ENCODE results near the gene CACNA1B. TPM values are rescaled to one million over a fixed set of nuclear protein-coding genes. Genes with fewer than 3 reads are reported as not detected.

Gene CACNA1B
- total RNA-seq, 2 experiments from 2014 or later, result 0.05 TPM

GRCh38 chr9:138003485-138004190, 126.1 kb downstream of the CACNA1B start:
- intact Hi-C loops (cut with micrococcal nuclease), result no loop called here
- Mint-ChIP-seq H3K4me3 (no peak overlapping the region), H3K27me3 (ENCODE audit: low read depth) (peaks cover 2% of the 10 kb centered on the region), H3K9me3 (no peaks in the 10 kb centered on the region), H3K4me1 (ENCODE audit: low read depth) (no peaks in the 10 kb centered on the region), H3K36me3 (ENCODE audit: low read depth) (no peaks in the 10 kb centered on the region), H3K27ac (no peak overlapping the region)
- CTCF ChIA-PET, result no interaction called here
- no peak for DNase-seq

GRCh38 chr9:138006576-138007233, 129.1 kb downstream of the CACNA1B start:
- Mint-ChIP-seq H3K9me3 (no peaks in the 10 kb centered on the region), H3K4me3 (no peak overlapping the region), H3K27ac (no peak overlapping the region), H3K4me1 (ENCODE audit: low read depth) (no peaks in the 10 kb centered on the region), H3K27me3 (ENCODE audit: low read depth) (no peaks in the 10 kb centered on the region), H3K36me3 (ENCODE audit: low read depth) (no peaks in the 10 kb centered on the region)
- intact Hi-C loops (cut with micrococcal nuclease), result no loop called here
- CTCF ChIA-PET, result no interaction called here
- no peak for DNase-seq

- CTCF ChIA-PET, result no interaction called here
Measured at GRCh38 chr9:138007566-138007917, 130.0 kb downstream of the CACNA1B start.

DNA sequence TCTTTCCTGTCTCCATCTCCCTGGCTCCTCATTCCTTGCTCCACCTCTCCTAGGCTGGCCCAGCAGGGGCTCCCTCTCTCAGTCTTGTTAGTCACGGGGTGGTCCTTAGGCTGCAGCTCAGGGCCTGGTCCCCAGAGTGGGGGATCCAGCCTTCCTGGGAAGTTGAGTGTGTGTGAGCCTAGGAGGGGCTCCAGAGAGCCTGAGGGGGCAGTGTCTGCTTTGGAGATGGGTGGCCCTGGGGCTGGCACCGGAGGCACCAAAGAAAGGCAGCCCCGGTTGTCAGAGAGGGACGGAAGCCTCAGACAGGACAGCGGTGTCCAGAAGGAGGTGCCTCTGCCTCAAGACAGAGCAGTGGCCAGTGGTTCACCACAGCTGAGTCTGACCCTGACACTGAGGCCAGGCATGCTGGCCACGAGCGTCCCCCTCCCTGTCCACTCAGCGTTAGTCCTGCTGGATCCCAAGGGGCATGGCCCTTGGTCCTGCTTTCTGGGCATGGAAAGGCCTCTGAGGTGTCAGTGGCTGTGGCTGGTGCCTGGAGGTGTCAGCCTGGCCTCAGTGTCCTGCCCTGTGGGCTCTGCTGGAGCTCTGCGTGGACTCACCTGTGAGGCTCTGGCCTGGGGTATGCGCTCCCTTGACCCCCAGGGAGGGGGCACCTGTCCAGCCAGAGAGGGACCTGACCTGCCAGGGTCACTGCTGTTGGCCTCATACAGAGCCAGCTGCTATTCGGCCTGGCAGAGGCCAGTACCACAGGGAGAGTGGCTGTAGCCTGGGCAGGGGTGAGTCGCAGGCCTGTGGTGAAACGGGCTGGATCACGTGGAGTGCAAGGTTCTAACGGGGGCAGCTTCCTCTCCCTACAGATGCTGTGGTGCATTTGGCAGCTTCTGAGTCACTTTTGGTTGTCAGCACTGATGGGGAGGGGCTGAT, 130.6 kb downstream of the CACNA1B start:
- no peak for DNase-seq
- Mint-ChIP-seq H3K4me3 (no peak overlapping the region), H3K4me1 (ENCODE audit: low read depth) (no peaks in the 10 kb centered on the region), H3K9me3 (no peaks in the 10 kb centered on the region), H3K27me3 (ENCODE audit: low read depth) (no peaks in the 10 kb centered on the region), H3K36me3 (ENCODE audit: low read depth) (no peaks in the 10 kb centered on the region), H3K27ac (no peak overlapping the region)
- CTCF ChIA-PET, result no interaction called here
- intact Hi-C loops (cut with micrococcal nuclease), result no loop called here

More at GRCh38 chr9:138007566-138007917, 130.0 kb downstream of the CACNA1B start:
- Mint-ChIP-seq H3K27ac (no peak overlapping the region), H3K9me3 (no peaks in the 10 kb centered on the region), H3K27me3 (ENCODE audit: low read depth) (no peaks in the 10 kb centered on the region), H3K36me3 (ENCODE audit: low read depth) (no peaks in the 10 kb centered on the region), H3K4me1 (ENCODE audit: low read depth) (no peaks in the 10 kb centered on the region), H3K4me3 (no peak overlapping the region)
- no peak for DNase-seq
- intact Hi-C loops (cut with micrococcal nuclease), result no loop called here

- CTCF ChIA-PET, result no interaction called here
- no peak for DNase-seq
- no peaks in the 10 kb centered on the region for H3K9me3 Mint-ChIP-seq
- intact Hi-C loops (cut with micrococcal nuclease), result no loop called here
- no peaks in the 10 kb centered on the region for H3K27me3 Mint-ChIP-seq (ENCODE audit: low read depth)
- H3K4me3 Mint-ChIP-seq, result no peak overlapping the region
- no peak overlapping the region for H3K27ac Mint-ChIP-seq
- no peaks in the 10 kb centered on the region for H3K36me3 Mint-ChIP-seq (ENCODE audit: low read depth)
- H3K4me1 Mint-ChIP-seq (ENCODE audit: low read depth), result no peaks in the 10 kb centered on the region
Measured at GRCh38 chr9:138009016-138009802, 131.6 kb downstream of the CACNA1B start.

DNA sequence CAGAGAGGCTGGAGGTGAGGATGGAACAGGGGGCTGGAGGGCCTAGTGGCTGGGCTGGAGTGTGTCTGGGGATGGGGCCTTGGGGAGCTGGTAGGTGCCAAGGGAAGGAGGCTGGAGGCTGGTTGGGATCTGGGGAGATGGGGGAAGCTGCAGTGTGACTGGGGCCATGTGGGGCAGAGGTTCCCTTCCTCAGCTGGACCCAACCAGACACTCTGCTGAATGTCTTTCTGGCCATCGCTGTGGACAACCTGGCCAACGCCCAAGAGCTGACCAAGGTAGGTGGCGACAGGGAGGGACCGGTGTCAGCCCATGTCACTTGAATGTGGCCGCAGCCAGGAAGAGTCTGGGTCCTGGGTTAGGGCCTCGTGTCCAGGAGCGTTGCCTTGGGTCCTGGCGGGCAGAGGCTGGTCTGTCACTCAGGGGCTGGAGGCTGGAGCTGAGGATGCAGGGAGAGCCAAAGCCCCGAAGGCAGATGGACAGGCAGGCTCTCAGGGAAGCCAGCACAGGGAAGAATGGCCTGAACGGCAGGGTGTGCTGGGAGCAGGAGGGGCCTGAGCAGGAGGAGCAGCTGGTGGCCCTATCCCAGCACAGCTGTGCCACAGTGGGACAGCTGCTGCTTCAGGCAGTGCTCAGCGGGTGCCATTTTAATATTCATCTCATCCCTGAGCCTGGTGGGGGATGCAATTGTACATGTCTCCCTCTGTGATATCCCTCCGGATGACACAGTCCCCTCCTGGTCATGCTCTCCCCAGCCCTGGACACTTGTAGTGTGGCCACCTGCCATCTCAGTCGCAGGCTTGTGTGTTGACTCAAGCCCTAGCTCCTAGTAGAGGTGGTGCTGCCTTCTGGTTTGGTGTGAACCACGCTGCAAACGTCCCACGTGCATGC, 132.5 kb downstream of the CACNA1B start:
- intact Hi-C loops (cut with micrococcal nuclease), result no loop called here
- H3K9me3 Mint-ChIP-seq, result no peaks in the 10 kb centered on the region
- CTCF ChIA-PET, result no interaction called here
- DNase-seq, result no peak
- H3K36me3 Mint-ChIP-seq (ENCODE audit: low read depth), result no peaks in the 10 kb centered on the region
- no peak overlapping the region for H3K27ac Mint-ChIP-seq
- no peak overlapping the region for H3K4me3 Mint-ChIP-seq
- no peaks in the 10 kb centered on the region for H3K27me3 Mint-ChIP-seq (ENCODE audit: low read depth)
- no peaks in the 10 kb centered on the region for H3K4me1 Mint-ChIP-seq (ENCODE audit: low read depth)

DNA sequence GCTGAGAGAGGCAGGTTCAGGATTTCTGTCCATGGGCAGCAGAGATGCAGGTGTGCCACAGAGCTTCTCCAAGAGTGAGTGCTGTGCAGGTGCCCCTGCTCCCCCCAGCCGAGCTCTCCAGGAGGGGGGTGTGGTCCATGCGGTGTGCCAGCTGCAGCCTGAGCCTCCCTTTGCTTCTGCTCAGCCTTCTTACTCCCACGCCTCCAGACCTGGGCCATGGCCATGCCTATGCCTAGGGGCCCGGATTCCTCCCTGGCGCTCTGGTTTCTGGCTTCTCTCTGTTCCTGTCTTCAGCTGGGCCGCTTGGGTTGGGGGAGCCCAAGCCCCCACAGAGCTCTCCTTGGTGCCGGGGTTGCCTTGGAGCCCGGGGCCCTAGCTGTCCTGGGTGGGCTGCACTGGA, 133.3 kb downstream of the CACNA1B start:
- Mint-ChIP-seq H3K27me3 (ENCODE audit: low read depth) (no peaks in the 10 kb centered on the region), H3K4me1 (ENCODE audit: low read depth) (no peaks in the 10 kb centered on the region), H3K36me3 (ENCODE audit: low read depth) (no peaks in the 10 kb centered on the region), H3K4me3 (no peak overlapping the region), H3K27ac (no peak overlapping the region), H3K9me3 (no peaks in the 10 kb centered on the region)
- intact Hi-C loops (cut with micrococcal nuclease), result no loop called here
- CTCF ChIA-PET, result no interaction called here
- DNase-seq, result no peak

DNA sequence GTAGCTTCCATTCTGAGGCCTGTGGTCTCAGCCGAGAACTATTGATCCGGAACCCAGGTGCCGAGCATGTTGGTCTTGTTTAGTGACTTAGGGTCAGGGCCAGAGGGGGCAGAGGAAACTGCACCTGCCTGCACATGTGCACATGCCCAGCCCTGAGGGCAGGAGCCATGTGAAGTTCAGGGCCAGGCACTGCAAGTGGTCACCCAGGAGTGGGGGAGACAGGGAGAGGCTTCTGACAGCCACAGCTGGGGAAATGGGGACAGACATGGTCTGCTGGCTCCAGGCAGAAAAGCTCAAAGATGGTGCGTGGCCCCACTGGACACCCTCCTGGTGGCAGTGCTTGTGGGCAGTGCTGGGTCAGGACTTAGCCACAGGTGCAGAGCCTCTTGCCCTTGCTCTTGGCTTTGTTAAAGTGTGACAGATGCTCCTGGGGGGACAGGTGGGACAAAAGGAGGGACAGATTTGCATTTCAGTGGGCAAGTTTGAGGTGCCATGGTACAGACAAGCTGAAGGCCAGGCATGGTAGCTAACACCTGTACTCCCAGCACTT, 134.4 kb downstream of the CACNA1B start:
- no peak overlapping the region for H3K27ac Mint-ChIP-seq
- no peaks in the 10 kb centered on the region for H3K9me3 Mint-ChIP-seq
- no peak overlapping the region for H3K4me3 Mint-ChIP-seq
- CTCF ChIA-PET, result no interaction called here
- DNase-seq, result no peak
- H3K36me3 Mint-ChIP-seq (ENCODE audit: low read depth), result no peaks in the 10 kb centered on the region
- H3K4me1 Mint-ChIP-seq (ENCODE audit: low read depth), result no peaks in the 10 kb centered on the region
- intact Hi-C loops (cut with micrococcal nuclease), result no loop called here
- no peaks in the 10 kb centered on the region for H3K27me3 Mint-ChIP-seq (ENCODE audit: low read depth)

- H3K4me3 Mint-ChIP-seq, result no peak overlapping the region
- DNase-seq, result no peak
- no peak overlapping the region for H3K27ac Mint-ChIP-seq
- H3K4me1 Mint-ChIP-seq (ENCODE audit: low read depth), result no peaks in the 10 kb centered on the region
- CTCF ChIA-PET, result no interaction called here
- intact Hi-C loops (cut with micrococcal nuclease), result no loop called here
- H3K27me3 Mint-ChIP-seq (ENCODE audit: low read depth), result no peaks in the 10 kb centered on the region
- no peaks in the 10 kb centered on the region for H3K9me3 Mint-ChIP-seq
- H3K36me3 Mint-ChIP-seq (ENCODE audit: low read depth), result no peaks in the 10 kb centered on the region
Measured at GRCh38 chr9:138013273-138013672, 135.7 kb downstream of the CACNA1B start.

DNA sequence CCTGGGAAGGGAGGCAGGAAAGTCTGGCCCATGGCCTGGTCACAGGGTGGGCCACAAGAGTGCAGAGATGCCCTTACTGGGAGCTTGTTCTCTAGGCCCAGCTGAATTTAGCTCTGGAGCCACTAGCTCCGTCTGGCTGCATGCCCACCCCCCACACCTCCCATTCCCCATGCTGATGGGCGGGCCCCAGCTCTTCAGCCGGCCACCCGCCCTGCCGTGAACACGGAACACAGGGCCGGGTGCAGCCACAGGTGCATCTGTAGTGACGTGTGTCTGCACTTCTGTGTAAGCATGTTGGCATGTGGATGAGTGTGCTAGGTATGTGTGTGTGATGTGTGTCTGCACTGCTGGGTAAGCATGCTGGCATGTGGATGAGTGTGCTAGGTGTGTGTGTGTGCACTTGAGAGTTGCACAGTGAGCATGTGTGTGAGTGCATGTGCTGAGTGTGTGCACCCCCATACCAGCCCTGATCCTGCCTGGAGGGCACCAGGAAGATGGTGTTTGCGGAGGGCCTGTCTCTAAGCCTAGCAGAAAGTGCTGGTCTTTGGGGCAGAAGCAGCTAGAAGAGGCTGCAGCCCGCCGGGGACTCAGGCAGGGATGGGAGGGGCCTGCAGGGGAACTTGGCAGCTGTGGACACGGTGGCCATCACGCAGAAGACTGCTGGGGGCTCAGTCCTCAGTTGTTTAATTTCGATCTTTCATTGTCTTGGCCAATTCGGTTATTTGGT, 136.4 kb downstream of the CACNA1B start:
- Mint-ChIP-seq H3K36me3 (ENCODE audit: low read depth) (no peaks in the 10 kb centered on the region), H3K4me3 (no peak overlapping the region), H3K27ac (no peak overlapping the region), H3K4me1 (ENCODE audit: low read depth) (no peaks in the 10 kb centered on the region), H3K27me3 (ENCODE audit: low read depth) (no peaks in the 10 kb centered on the region), H3K9me3 (no peaks in the 10 kb centered on the region)
- CTCF ChIA-PET, result no interaction called here
- no peak for DNase-seq
- intact Hi-C loops (cut with micrococcal nuclease), result no loop called here

- Mint-ChIP-seq H3K9me3 (no peaks in the 10 kb centered on the region), H3K27me3 (ENCODE audit: low read depth) (no peaks in the 10 kb centered on the region), H3K27ac (no peak overlapping the region), H3K4me1 (ENCODE audit: low read depth) (no peaks in the 10 kb centered on the region), H3K36me3 (ENCODE audit: low read depth) (no peaks in the 10 kb centered on the region), H3K4me3 (no peak overlapping the region)
- CTCF ChIA-PET, result interaction anchor here (0.6 kb wide), 1 partner anchor 217 kb away, joined by 5 read pairs; no protein-coding TSS in a partner anchor
- DNase-seq, result no peak
- intact Hi-C loops (cut with micrococcal nuclease), result no loop called here
Measured at GRCh38 chr9:138014563-138014945, 137.0 kb downstream of the CACNA1B start.
